Activated CD4-positive, alpha-beta T cell treated with anti-CD3 and anti-CD28 coated beads, Interleukin-2, Interleukin-4, amounts not matched to agents 100 ng/mL and 50 ng/mL, durations not matched to agents 16 hours and 8 hours (primary cell): ENCODE data around the gene PRR23B.
"Not testable (repeated sequence)": the region's sequence is repeated elsewhere in the genome, so short reads cannot be mapped to it uniquely, and the experiment has no call there.

ENCODE experiments used
- DNase-seq: peaks from one replicate; pipeline ENCODE4 v3.0.0-alpha.2; 2020; ENCODE audit warnings: low spot score

PRR23B gene

GRCh38 chr3:139020868-139021234, at the start of gene PRR23B:
TSS of gene PRR23B (minus strand) at chr3:139020926. CDS start at chr3:139020661, 265 bp downstream.
- no peak for DNase-seq

- DNase-seq, result no peak
Observed at GRCh38 chr3:139062918-139063317, 42.2 kb upstream of the PRR23B start.

GRCh38 chr3:139052802-139053600, 32.3 kb upstream of the PRR23B start:
- DNase-seq, result no peak

DNA sequence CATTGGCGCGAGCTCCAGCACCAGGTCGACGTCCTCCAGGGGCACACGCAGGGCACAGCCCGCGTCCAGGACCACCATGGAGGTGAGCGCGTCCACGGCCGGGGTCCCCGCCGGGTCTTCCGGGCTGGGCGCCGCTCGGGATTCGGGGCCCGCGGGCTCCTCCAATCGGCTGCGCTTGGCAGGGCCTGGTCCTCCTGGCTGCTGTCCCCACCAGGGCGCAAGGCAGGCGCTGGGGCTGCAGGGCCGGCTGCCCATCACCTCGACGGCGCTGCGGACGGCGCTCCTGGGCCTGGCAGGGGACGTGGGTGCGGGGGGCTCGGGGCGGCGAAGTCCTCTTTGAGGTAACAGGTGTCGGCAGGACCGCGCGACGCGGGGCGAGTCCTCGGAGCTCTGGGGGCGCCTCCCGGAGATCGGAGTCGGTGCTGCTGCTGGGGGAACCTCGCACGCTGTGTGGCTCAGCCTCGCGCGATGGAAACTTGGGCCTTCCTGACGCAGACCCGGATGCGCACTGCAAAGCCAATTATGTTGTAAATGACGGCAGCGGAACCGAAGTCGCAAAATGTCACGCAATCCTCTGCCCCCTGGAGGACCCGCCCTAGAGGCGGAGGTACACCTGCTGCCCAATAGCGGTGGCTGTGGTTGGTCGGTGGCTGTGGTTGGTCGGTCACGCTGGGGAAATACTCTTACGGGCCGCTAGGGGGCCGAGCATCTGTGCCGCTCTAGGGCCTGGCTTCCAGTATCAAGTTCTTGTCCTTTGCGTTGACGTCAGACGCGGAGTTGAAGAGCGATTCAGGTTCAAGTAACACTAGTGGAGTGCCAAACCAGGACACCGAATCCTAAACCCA, 23.9 kb upstream of the PRR23B start, which contains the start of gene PRR23C:
PRR23C (minus strand) TSS at position 527 of the 845 bp plus-strand sequence; CDS start at position 255, 272 bp downstream.
- no peak for DNase-seq

DNA sequence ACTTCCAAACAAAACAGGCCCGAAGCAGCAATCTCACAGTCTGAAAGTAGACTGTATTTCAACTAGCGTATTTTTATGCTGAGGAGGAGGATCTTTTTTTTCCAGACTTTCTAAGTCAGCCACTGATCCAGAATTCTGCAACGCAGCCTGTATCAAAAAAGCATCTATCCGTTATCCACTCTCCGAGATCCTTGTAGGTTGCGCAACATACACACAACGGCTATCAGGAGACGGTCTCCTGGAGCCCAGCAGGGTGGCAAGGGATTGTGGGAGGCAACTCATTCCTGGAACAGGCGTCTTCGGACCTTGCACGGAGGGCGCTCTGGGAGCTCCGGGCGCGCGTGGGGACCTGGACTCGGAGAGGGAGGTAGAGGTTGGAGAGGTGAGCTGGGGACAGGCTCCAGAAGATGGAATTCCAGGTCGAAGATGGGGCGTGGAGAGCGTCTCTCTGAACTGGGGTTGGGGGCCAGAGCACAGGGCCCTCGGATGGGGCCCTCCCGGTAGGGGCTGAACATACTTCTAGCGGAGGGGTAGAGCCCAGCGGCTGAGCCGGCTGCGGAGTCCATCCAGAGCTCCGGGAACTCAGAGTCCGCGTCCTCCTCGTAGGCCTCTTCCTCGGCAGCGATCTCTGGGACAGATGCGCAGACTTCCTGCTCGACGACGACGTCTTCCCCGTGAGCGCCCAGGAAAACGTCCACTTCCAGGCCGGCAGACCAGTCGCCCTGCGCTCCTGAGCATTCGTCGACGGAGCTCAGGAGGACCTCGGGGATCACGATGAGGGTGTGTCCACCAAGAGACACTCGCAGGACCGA, 23.0 kb upstream of the PRR23B start:
- no peak for DNase-seq

DNA sequence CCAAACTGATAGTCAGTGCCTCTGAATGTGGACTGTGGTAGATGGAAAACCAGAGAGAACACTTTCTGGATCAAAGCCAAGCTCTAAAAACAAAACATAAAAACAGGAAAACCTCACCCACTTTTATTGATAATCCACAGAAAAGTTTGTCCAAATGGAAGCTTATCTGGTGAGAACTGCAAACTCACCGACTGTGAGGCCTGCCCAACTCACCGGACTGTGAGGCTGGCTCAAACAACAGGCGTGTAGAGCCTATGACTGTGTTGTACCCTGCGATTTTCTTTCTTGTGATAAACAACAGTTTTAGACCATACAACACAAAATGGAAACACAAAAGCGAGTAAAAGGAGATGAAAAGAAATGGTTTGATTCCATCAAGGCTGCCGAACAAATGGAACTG, 16.8 kb upstream of the PRR23B start:
- DNase-seq, result no peak

- no peak for DNase-seq
Observed at GRCh38 chr3:139032326-139033002, 11.7 kb upstream of the PRR23B start.

DNA sequence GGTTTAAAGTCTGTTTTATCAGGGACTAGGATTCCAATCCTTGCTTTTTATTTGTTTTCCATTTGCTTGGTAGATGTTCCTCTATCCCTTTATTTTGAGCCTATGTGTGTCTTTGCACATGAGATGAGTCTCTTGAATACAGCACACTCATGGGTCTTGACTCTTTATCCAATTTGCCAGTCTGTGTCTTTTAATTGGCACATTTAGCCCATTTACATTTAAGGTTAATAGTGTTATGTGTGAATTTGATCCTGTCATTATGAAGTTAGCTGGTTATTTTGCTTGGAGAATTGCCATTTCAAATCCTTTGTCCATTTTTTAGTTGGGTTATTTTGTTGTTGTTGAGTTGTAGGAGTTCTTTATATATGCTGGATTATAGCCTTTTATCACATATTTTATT, 9.8 kb upstream of the PRR23B start:
- DNase-seq, result not testable (repeated sequence)

- no peak for DNase-seq
Observed at GRCh38 chr3:139024968-139025367, 4.2 kb upstream of the PRR23B start.

DNA sequence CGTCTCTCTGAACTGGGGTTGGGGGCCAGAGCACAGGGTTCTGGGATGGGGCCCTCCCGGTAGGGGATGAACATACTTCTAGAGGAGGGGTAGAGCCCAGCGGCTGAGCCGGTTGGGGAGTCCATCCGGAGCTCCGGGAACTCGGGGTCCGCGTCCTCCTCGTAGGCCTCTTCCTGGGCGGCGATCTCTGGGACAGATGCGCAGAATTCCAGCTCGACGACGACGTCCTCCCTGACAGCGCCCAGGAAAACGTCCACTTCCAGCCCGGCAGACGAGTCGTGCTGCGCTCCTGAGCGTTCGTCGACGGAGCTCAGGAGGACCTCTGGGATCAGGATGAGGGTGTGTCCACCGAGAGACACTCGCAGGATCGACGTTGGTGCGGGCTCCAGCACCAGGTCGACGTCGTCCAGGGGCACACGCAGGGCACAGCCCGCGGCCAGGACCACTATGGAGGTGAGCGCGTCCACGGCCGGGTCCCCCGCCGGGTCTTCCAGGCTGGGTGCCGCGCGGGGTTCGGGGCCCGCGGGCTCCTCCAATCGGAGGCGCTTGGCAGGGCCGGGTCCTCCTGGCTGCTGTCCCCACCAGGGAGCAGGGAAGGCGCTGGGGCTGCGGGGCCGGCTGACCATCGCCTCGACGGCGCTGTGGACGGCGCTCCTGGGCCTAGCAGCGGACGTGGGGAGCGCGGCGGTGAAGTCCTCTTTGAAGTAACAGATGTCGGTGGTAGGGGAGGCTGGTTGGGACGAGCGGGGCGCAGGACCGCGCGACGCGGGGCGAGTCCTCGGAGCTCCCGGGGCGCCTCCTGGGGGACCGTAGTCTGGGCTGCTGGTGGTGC, 474 bp downstream of the PRR23B start:
- no peak for DNase-seq

DNA sequence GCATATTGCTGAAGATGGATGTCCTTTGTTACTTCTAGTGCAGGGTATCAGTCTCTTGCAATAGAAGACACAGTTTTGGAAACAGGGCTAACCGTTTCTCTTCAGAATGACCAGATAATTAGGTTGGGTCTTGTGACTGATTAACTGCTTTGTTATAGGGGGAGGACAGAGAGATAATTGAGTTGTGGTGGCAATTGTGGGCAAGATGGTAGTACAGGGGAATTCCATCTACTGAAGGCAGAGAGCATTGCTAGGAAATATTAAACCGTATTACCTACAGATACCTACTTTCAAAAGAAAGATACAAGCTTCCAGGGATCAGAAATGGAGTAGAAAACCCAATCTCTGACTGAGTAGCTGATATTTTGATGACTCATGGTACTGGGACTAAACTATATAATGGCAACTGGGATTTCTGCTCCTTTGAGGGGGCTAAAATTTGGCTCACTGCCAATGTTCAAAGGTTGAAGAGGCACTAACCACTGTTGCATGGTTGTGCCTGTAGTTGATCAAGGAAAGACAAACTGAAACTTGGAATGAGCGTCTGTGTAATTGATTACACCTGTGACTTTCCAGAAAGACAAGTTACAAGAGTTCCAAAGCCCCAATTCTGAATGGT, 4.2 kb downstream of the PRR23B start:
- no peak for DNase-seq

DNA sequence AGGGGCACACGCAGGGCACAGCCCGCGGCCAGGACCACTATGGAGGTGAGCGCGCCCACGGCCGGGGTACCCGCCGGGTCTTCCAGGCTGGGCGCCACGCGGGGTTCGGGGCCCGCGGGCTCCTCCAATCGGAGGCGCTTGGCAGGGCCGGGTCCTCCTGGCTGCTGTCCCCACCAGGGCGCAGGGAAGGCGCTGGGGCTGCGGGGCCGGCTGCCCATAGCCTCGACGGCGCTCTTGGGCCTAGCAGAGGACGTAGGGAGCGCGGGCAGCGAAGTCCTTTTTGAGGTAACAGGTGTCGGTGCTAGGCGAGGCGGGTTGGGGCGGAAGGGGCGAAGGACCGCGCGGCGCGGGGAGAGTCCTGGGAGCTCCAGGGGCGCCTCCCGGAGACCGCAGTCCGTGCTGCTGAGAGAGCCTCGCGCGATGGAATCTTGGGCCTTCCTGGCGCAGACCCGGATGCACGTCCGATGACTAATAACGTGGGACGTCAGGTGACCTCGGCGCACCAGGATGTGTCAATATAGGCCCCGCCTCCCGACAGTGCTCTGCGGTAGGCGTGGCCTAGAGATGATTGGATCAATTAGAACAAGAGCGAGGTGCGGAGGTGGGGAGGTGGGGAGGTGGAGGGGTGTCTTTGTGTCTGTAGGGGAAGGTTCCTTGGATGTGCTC, 14.5 kb downstream of the PRR23B start, which contains the start of gene PRR23A:
PRR23A (minus strand) TSS at position 218 of the 666 bp plus-strand sequence; CDS start at position 218, 0 bp downstream.
- DNase-seq, result no peak

GRCh38 chr3:139005356-139005993, 15.3 kb downstream of the PRR23B start:
- DNase-seq, result no peak

DNA sequence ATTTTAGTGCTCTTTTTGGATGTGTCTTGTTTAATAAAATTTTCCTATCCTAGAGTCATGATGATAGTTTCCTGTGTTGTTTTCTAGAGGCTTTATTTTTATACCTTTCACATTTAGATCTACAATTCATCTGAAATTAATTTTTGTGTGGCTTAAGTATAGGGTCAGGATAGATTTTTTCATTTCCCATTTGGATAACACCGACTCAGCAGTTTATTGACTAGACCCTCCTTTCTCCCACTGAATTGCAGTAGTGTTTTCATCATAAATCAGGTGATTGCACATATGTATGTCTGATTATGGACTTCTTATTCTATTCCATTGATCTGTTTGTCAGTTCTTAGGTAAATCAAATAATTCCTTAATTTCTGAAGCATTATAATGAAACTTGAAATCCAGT, 25.0 kb downstream of the PRR23B start:
- no peak for DNase-seq

GRCh38 chr3:138987181-138987580, 33.5 kb downstream of the PRR23B start:
- DNase-seq, result no peak

GRCh38 chr3:138985932-138986331, 34.8 kb downstream of the PRR23B start:
- no peak for DNase-seq

DNA sequence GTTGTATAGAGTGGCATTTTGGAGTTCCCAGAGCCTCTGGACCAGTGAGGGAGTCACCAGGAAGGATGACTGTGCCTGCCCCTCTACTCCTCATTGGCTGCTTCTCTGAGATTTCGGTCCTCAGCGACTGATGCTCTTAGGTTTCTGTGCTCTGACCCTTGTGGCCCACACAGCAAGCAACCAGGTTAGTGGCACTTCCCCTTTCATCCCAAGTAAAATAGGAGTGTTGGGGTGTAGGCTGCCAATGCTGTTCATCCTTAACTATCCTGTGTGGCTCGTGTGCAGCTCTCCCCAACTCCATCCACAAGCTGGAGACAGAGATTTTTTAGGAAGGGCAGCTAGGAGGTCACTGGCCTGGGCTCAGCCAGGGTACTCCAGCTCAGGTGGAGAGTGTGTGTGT, 35.9 kb downstream of the PRR23B start:
- DNase-seq, result no peak

DNA sequence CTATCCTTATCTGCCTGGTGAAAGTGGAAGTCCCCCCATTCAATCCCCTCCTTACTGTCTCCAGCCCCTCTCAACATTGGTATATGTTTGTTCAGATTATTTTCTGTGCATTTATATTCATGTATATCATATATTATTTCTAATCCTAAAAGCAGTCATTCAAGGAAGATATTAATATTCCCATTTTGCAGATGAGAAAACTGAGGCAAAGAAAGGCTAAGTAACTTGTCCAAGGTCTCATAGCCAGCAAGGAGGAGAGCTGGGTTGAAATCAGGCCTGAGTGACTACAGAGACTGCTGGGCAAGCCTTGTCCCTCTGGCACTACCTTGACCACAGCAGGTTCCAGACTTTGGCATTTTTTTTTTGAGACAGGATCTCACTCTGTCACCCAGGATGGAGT, 44.7 kb downstream of the PRR23B start:
- no peak for DNase-seq

- DNase-seq, result no peak
Observed at GRCh38 chr3:138975351-138975750, 45.4 kb downstream of the PRR23B start.
